Measurements from ENCODE around the gene HSD17B1.

HSD17B1 gene

GRCh38 chr17:42568341-42569111 is 15.8 kb downstream of the HSD17B1 start:
- H3K27ac ChIP-seq, result peak overlapping the region; percentile 91 to 92
- H3K9me3 ChIP-seq, result no peaks in the 10 kb centered on the region
- intact Hi-C loops (cut with DNase I; ENCODE audit: low total_unique reads), result no loop called here
- H3K4me1 ChIP-seq, result peaks cover 0 to 54% (median 36%) of the 10 kb centered on the region in 4 donors
- H3K4me3 ChIP-seq, result no peak overlapping the region
- no peaks in the 10 kb centered on the region for H3K27me3 ChIP-seq
- TF ChIP-seq, protein P1, sequence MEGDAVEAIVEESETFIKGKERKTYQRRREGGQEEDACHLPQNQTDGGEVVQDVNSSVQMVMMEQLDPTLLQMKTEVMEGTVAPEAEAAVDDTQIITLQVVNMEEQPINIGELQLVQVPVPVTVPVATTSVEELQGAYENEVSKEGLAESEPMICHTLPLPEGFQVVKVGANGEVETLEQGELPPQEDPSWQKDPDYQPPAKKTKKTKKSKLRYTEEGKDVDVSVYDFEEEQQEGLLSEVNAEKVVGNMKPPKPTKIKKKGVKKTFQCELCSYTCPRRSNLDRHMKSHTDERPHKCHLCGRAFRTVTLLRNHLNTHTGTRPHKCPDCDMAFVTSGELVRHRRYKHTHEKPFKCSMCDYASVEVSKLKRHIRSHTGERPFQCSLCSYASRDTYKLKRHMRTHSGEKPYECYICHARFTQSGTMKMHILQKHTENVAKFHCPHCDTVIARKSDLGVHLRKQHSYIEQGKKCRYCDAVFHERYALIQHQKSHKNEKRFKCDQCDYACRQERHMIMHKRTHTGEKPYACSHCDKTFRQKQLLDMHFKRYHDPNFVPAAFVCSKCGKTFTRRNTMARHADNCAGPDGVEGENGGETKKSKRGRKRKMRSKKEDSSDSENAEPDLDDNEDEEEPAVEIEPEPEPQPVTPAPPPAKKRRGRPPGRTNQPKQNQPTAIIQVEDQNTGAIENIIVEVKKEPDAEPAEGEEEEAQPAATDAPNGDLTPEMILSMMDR (IDR thresholded peaks at IDR 0.05), result no peak
- H3K36me3 ChIP-seq, result peaks cover 63 to 77% (median 72%) of the 10 kb centered on the region in 3 donors
- no peak for DNase-seq

DNA sequence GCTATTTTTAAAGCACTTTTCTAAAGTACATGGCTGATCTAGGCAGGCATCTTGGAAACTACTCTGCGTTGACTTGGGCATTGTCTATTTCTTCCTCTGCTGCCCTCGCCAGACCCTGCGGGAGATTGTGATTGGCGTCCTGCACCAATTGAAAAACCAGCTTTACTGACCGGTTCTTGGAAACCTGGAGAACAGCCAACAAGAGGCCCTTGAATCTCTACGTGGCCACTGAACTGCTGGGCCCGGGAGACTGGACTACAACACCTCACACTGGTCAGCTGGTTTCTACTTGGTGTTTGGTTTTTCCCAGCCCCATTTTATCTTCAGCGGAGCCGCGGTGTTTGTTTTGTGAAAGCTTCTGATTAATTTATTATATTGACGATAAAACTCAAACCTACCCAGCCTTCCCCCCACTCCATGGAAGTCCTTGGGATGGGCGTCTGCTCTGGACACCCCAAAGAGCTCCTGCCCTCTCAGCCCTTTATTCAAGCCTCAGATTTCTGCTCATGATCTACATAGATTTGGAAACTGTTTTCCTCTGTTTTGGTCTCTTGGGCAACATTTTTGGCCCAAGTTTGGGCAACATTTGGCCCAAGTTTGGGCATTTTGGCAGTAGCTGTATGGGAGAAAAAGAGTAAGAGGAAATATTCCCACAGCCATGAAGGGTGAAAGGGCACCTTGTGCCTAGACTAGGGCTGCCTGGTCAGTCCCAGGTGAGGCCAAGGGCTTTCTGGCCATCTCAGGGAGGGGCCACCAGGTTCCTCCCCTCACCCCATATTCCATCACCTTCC is 18.9 kb downstream of the HSD17B1 start:
- H3K27me3 ChIP-seq, result no peaks in the 10 kb centered on the region
- no peaks in the 10 kb centered on the region for H3K9me3 ChIP-seq
- DNase-seq, result no peak
- no peak overlapping the region for H3K27ac ChIP-seq
- TF ChIP-seq, protein P1 (IDR thresholded peaks at IDR 0.05), result no peak
- H3K36me3 ChIP-seq, result peaks cover 55 to 74% (median 59%) of the 10 kb centered on the region in 3 donors
- intact Hi-C loops (cut with DNase I; ENCODE audit: low total_unique reads), result no loop called here
- H3K4me1 ChIP-seq, result peaks cover 0 to 25% (median 19%) of the 10 kb centered on the region in 4 donors
- H3K4me3 ChIP-seq, result no peak overlapping the region

- Histone ChIP-seq H3K27ac (no peak overlapping the region), H3K4me3 (no peak overlapping the region), H3K4me1 (peaks cover 0 to 30% (median 21%) of the 10 kb centered on the region in 4 donors), H3K36me3 (peaks cover 55 to 74% (median 59%) of the 10 kb centered on the region in 3 donors), H3K9me3 (no peaks in the 10 kb centered on the region), H3K27me3 (no peaks in the 10 kb centered on the region)
- TF ChIP-seq, protein P1 (IDR thresholded peaks at IDR 0.05), result no peak
- DNase-seq, result no peak
- intact Hi-C loops (cut with DNase I; ENCODE audit: low total_unique reads), result no loop called here
Measured at GRCh38 chr17:42573095-42573494, 20.4 kb downstream of the HSD17B1 start.

- H3K36me3 ChIP-seq, result peaks cover 47 to 62% (median 48%) of the 10 kb centered on the region in 3 donors
- intact Hi-C loops (cut with DNase I; ENCODE audit: low total_unique reads), result no loop called here
- H3K4me1 ChIP-seq, result peaks cover 0 to 30% (median 23%) of the 10 kb centered on the region in 4 donors
- TF ChIP-seq, protein P1 (IDR thresholded peaks at IDR 0.05), result no peak
- no peaks in the 10 kb centered on the region for H3K27me3 ChIP-seq
- no peak for DNase-seq
- H3K9me3 ChIP-seq, result no peaks in the 10 kb centered on the region
- H3K27ac ChIP-seq, result no peak overlapping the region
- no peak overlapping the region for H3K4me3 ChIP-seq
Measured at GRCh38 chr17:42574463-42574862, 21.7 kb downstream of the HSD17B1 start.

DNA sequence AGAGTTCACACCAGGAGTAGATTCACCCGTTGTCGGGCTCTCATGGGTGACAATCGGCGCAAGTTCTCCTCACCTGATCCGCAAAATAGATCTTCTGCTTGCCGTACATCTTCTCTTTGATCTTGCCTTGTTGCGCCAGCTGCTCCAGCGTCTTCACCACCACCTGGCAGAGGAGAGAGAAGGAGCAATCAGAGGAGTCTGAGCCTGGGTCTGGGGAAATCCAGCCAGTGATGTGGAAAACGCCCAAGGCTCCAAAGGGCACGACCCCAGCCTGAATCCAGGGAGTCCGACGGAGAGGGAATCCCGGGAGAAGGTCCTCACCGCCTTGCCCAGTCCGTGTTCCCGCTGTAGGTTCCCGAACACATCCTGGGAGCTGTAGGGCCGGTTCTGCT is 24.4 kb downstream of the HSD17B1 start:
- peaks cover 34 to 62% (median 46%) of the 10 kb centered on the region in 3 donors for H3K36me3 ChIP-seq
- H3K4me3 ChIP-seq, result peak overlapping the region; percentile 57 to 61
- intact Hi-C loops (cut with DNase I; ENCODE audit: low total_unique reads), result no loop called here
- no peak for DNase-seq
- H3K27me3 ChIP-seq, result no peaks in the 10 kb centered on the region
- H3K4me1 ChIP-seq, result peaks cover 0 to 21% (median 19%) of the 10 kb centered on the region in 4 donors
- H3K9me3 ChIP-seq, result no peaks in the 10 kb centered on the region
- peak overlapping the region; percentile 78 to 89 for H3K27ac ChIP-seq
- TF ChIP-seq, protein P1 (IDR thresholded peaks at IDR 0.05), result no peak

All from tibial artery (tissue), 4 donors.